Measurements from ENCODE around the gene BCL7B. TPM values are rescaled to one million over a fixed set of nuclear protein-coding genes. Genes with fewer than 3 reads are reported as not detected.

The BCL7B gene
- total RNA-seq, 1 donor from 2014 or later: 34.0 TPM

DNA sequence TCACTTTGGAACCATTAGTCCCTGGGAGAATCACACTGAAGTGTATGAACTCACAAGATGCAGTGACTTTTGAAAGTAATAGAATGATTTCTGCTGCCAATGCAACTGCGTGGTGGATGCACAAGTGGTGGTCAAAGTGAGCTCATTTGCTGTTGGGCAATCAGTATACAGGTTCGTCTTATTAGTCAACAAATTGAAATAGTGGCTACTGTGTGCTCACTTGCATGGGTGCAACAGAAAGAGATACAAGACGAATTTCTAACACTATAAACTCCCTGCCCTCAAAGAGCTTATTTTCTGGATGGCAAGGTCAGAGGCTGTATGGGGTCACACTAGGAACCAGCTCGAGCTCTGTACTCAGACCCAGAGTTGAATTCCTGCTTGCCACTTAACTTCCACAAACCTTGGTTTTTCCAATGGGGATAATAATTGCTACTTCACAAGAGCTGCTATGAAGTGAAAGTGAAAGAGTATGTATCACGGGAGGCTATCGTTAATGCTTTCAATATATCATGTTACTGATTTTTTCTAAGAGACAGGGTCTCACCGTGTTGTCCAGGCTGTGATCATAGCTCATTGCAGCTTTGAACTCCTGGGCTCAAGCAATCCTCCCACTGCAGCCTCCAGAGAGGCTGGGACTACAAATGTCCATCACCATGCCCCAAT lies 8.3 kb upstream of the BCL7B start:
- no peak for TF ChIP-seq CTCF (IDR thresholded peaks at IDR 0.05; ENCODE audit: partially characterized antibody, unreplicated experiment)
- no peak for DNase-seq
- Mint-ChIP-seq H3K9me3 (ENCODE audit: unreplicated experiment) (peaks cover 3% of the 10 kb centered on the region), H3K27ac (ENCODE audit: unreplicated experiment) (no peak overlapping the region), H3K27me3 (ENCODE audit: unreplicated experiment) (peaks cover 2% of the 10 kb centered on the region), H3K4me3 (ENCODE audit: unreplicated experiment) (no peak overlapping the region), H3K4me1 (ENCODE audit: low read depth, unreplicated experiment) (no peaks in the 10 kb centered on the region), H3K36me3 (ENCODE audit: unreplicated experiment) (peaks cover 9% of the 10 kb centered on the region)

- Mint-ChIP-seq H3K36me3 (ENCODE audit: unreplicated experiment) (peaks cover 9% of the 10 kb centered on the region), H3K4me1 (ENCODE audit: low read depth, unreplicated experiment) (peaks cover 12% of the 10 kb centered on the region), H3K9me3 (ENCODE audit: unreplicated experiment) (peaks cover 7% of the 10 kb centered on the region), H3K27me3 (ENCODE audit: unreplicated experiment) (peaks cover 7% of the 10 kb centered on the region), H3K27ac (ENCODE audit: unreplicated experiment) (peak overlapping the region; percentile 69), H3K4me3 (ENCODE audit: unreplicated experiment) (peak overlapping the region; percentile 41)
- no peak for TF ChIP-seq CTCF (IDR thresholded peaks at IDR 0.05; ENCODE audit: partially characterized antibody, unreplicated experiment)
- DNase-seq: no peak
Measured at GRCh38 chr7:73560109-73560835, 2.8 kb upstream of the BCL7B start.

DNA sequence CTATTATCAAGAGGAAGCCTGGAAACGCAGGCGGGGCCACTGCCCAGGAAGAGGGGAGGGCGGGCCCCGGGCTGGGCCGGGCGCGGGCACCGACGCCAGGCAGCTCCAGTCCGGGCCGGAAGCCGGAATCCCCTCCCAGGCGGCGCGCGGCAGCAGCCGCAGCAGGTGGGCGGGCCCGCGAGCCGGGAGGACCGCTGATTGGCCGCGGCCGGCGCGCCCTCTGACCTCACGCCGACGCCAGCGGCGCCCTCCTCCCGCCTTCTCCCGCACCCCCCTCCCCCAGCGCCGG lies 438 bp downstream of the BCL7B start:
- H3K36me3 Mint-ChIP-seq (ENCODE audit: unreplicated experiment): peaks cover 3% of the 10 kb centered on the region
- TF ChIP-seq CTCF (IDR thresholded peaks at IDR 0.05; ENCODE audit: partially characterized antibody, unreplicated experiment): no peak
- H3K9me3 Mint-ChIP-seq (ENCODE audit: unreplicated experiment): peaks cover 6% of the 10 kb centered on the region
- peaks cover 12% of the 10 kb centered on the region for H3K4me1 Mint-ChIP-seq (ENCODE audit: low read depth, unreplicated experiment)
- peak overlapping the region; percentile 87 for H3K27ac Mint-ChIP-seq (ENCODE audit: unreplicated experiment)
- DNase-seq: peak; percentile 94
- H3K27me3 Mint-ChIP-seq (ENCODE audit: unreplicated experiment): peaks cover 5% of the 10 kb centered on the region
- peak overlapping the region; percentile 96 for H3K4me3 Mint-ChIP-seq (ENCODE audit: unreplicated experiment)

- no peak for DNase-seq
- no peak for TF ChIP-seq CTCF (IDR thresholded peaks at IDR 0.05; ENCODE audit: partially characterized antibody, unreplicated experiment)
- Mint-ChIP-seq H3K36me3 (ENCODE audit: unreplicated experiment) (no peaks in the 10 kb centered on the region), H3K4me1 (ENCODE audit: low read depth, unreplicated experiment) (peaks cover 12% of the 10 kb centered on the region), H3K27ac (ENCODE audit: unreplicated experiment) (peak overlapping the region; percentile 87), H3K27me3 (ENCODE audit: unreplicated experiment) (peaks cover 5% of the 10 kb centered on the region), H3K9me3 (ENCODE audit: unreplicated experiment) (peaks cover 4% of the 10 kb centered on the region), H3K4me3 (ENCODE audit: unreplicated experiment) (peak overlapping the region; percentile 96)
Measured at GRCh38 chr7:73556208-73557107, 1.0 kb downstream of the BCL7B start.
